Neural cell (in vitro differentiated cells): ENCODE measurements around the gene TTC21B. TPM values are rescaled to one million over a fixed set of nuclear protein-coding genes. Genes with fewer than 3 reads are reported as not detected.

Experiments
- H2AFZ ChIP-seq: fragments of 200-600, 300-800 bp; sonication (generic), shearing (Covaris generic); 2 replicates; pipeline ENCODE4 v1.6.0; 2014; ENCODE audit warnings: low read depth, mild to moderate bottlenecking, antibody characterized with exemption, low read length, moderate library complexity
- H3F3A ChIP-seq: fragments of 200-600 bp; shearing (Covaris generic); 2 replicates; pipeline ENCODE4 v1.6.1; 2016; ENCODE audit warnings: mild to moderate bottlenecking, moderate library complexity, mixed read lengths, antibody characterized with exemption, low read length; ENCODE audit not compliant: insufficient read depth, poor library complexity, severe bottlenecking
- H3K27ac ChIP-seq: fragments of 200-600, 300-800 bp; sonication (generic), shearing (Covaris generic); 2 replicates; pipeline ENCODE4 v1.5.1; 2014; ENCODE audit warnings: mild to moderate bottlenecking, low read length, moderate library complexity
- H3K27me3 ChIP-seq: fragments of 300-800, 200-600 bp; sonication (generic), shearing (Covaris generic); 2 replicates; pipeline ENCODE4 v1.6.0; 2014; ENCODE audit warnings: mild to moderate bottlenecking, low read depth, low read length, moderate library complexity; ENCODE audit not compliant: insufficient read depth
- H3K36me3 ChIP-seq: fragments of 300-800, 200-600 bp; sonication (generic), shearing (Covaris generic); 2 replicates; pipeline ENCODE4 v1.5.1; 2014; ENCODE audit warnings: mild to moderate bottlenecking, antibody characterized with exemption, low read length, moderate library complexity; ENCODE audit not compliant: insufficient read depth
- H3K4me2 ChIP-seq: fragments of 300-800, 200-600 bp; sonication (generic), shearing (Covaris generic); 2 replicates; pipeline ENCODE4 v1.6.0; 2014; ENCODE audit warnings: mild to moderate bottlenecking, low read length
- H3K4me3 ChIP-seq: fragments of 300-800, 200-600 bp; sonication (generic), shearing (Covaris generic); 2 replicates; pipeline ENCODE4 v1.5.1; 2014; ENCODE audit warnings: mild to moderate bottlenecking, low read length, moderate library complexity
- H3K79me2 ChIP-seq: fragments of 200-600 bp; shearing (Covaris generic); replicated peaks from 2 replicates; pipeline ENCODE4 v1.6.0; 2014; ENCODE audit warnings: mild to moderate bottlenecking, low read length, moderate library complexity; ENCODE audit not compliant: insufficient read depth
- H3K9ac ChIP-seq: fragments of 300-800, 200-600 bp; sonication (generic), shearing (Covaris generic); 2 replicates; pipeline ENCODE4 v1.6.1; 2016; ENCODE audit warnings: mild to moderate bottlenecking, low read length, mixed read lengths
- H3K9me2 ChIP-seq: fragments of 200-600 bp; shearing (Covaris generic); 2 replicates; pipeline ENCODE4 v1.6.1; 2016; ENCODE audit warnings: mild to moderate bottlenecking, low read length, mixed read lengths; ENCODE audit not compliant: insufficient read depth
- H3K9me3 ChIP-seq: fragments of 200-600, 300-800 bp; sonication (generic), shearing (Covaris generic); 2 replicates; pipeline ENCODE4 v1.6.1; 2016; ENCODE audit warnings: mild to moderate bottlenecking, mixed run types, low read length, moderate library complexity, mixed read lengths
- H4K20me1 ChIP-seq: fragments of 200-600 bp; shearing (Covaris generic); 2 replicates; pipeline ENCODE4 v1.6.1; 2016; ENCODE audit warnings: mild to moderate bottlenecking, mixed run types; ENCODE audit not compliant: insufficient read depth
- CTCF ChIP-seq: fragments of 450-650 bp; IDR thresholded peaks from 2 replicates; pipeline ENCODE4 v1.5.1; 2014; ENCODE audit warnings: antibody characterized with exemption, mild to moderate bottlenecking, moderate library complexity; ENCODE audit not compliant: poor library complexity, severe bottlenecking
- POLR2AphosphoS5 ChIP-seq: IDR thresholded peaks from 2 replicates; pipeline ENCODE4 v1.6.1; 2012
- REST ChIP-seq: IDR thresholded peaks from 2 replicates; pipeline ENCODE4 v1.6.1; 2012; ENCODE audit warnings: borderline replicate concordance
- SMC3 ChIP-seq: fragments of 450-650 bp; conservative IDR thresholded peaks from 2 replicates; pipeline ENCODE4 v1.6.1; 2014; ENCODE audit warnings: antibody characterized with exemption, mild to moderate bottlenecking, moderate library complexity; ENCODE audit not compliant: poor library complexity
- TAF1 ChIP-seq: IDR thresholded peaks from 2 replicates; pipeline ENCODE4 v1.6.1; 2012; ENCODE audit warnings: low read depth
- polyA plus RNA-seq: library from polyadenylated mRNA; depleted of rRNA; stranded (reverse); fragments of >200 nt; gene quantifications from 2 replicates; pipeline ENCODE4 v1.2.3, GENCODE V29; 2014

TTC21B gene
- polyA plus RNA-seq, 1 donor from 2014 or later, result 31.1 TPM

GRCh38 chr2:165927353-165927752 is 26.2 kb downstream of the TTC21B start:
- no peak overlapping the region for H2AFZ ChIP-seq
- H3K9me3 ChIP-seq, result no peaks in the 10 kb centered on the region
- H3K4me3 ChIP-seq, result no peak overlapping the region
- H3K27me3 ChIP-seq, result no peaks in the 10 kb centered on the region
- TF ChIP-seq SMC3 (no peak), REST (no peak), TAF1 (no peak), CTCF (no peak)
- H3K9me2 ChIP-seq, result no peaks in the 10 kb centered on the region
- H3K9ac ChIP-seq, result no peak overlapping the region
- H3K27ac ChIP-seq, result no peak overlapping the region
- H3F3A ChIP-seq, result no peaks in the 10 kb centered on the region
- no peaks in the 10 kb centered on the region for H3K79me2 ChIP-seq
- H4K20me1 ChIP-seq, result no peaks in the 10 kb centered on the region
- H3K4me2 ChIP-seq, result no peak overlapping the region
- no peaks in the 10 kb centered on the region for H3K36me3 ChIP-seq

- Histone ChIP-seq H3K36me3 (no peaks in the 10 kb centered on the region), H4K20me1 (no peaks in the 10 kb centered on the region), H3K9me2 (no peaks in the 10 kb centered on the region), H3K9me3 (no peaks in the 10 kb centered on the region), H2AFZ (no peak overlapping the region), H3K4me2 (no peak overlapping the region), H3K4me3 (no peak overlapping the region), H3K9ac (no peak overlapping the region), H3F3A (no peaks in the 10 kb centered on the region), H3K79me2 (no peaks in the 10 kb centered on the region), H3K27ac (no peak overlapping the region), H3K27me3 (no peaks in the 10 kb centered on the region)
- TF ChIP-seq TAF1, result no peak
- no peak for TF ChIP-seq CTCF
Observed at GRCh38 chr2:165924946-165925345, 28.6 kb downstream of the TTC21B start.

GRCh38 chr2:165920748-165921147 is 32.8 kb downstream of the TTC21B start:
- no peaks in the 10 kb centered on the region for H3K27me3 ChIP-seq
- no peak overlapping the region for H3K27ac ChIP-seq
- H4K20me1 ChIP-seq, result no peaks in the 10 kb centered on the region
- TF ChIP-seq POLR2AphosphoS5 (no peak), CTCF (no peak)
- no peaks in the 10 kb centered on the region for H3F3A ChIP-seq
- no peaks in the 10 kb centered on the region for H3K9me2 ChIP-seq
- H3K36me3 ChIP-seq, result no peaks in the 10 kb centered on the region
- no peak overlapping the region for H3K4me2 ChIP-seq
- H3K9ac ChIP-seq, result no peak overlapping the region
- H3K9me3 ChIP-seq, result no peaks in the 10 kb centered on the region
- H3K4me3 ChIP-seq, result no peak overlapping the region
- H3K79me2 ChIP-seq, result no peaks in the 10 kb centered on the region
- H2AFZ ChIP-seq, result no peak overlapping the region
